Ovary (tissue), 9 donors: ENCODE measurements around the gene ADGRA1. TPM values are rescaled to one million over a fixed set of nuclear protein-coding genes. Genes with fewer than 3 reads are reported as not detected.
"Not testable (repeated sequence)": the region's sequence is repeated elsewhere in the genome, so short reads cannot be mapped to it uniquely, and the experiment has no call there.

Source experiments
- DNase-seq, 5 donors: peaks; one replicate each; pipeline ENCODE4 v3.0.0-alpha.2; 2019 to 2020
- H3K27ac ChIP-seq, 2 donors: fragments of 200-600 bp; one replicate each; pipeline versions ENCODE4 v1.5.1 to v1.8.0; 2019 to 2022
- H3K27me3 ChIP-seq: fragments of 200-600 bp; one replicate; pipeline ENCODE4 v1.8.0; 2022
- H3K36me3 ChIP-seq: fragments of 200-600 bp; sonication (generic); one replicate; pipeline ENCODE4 v1.5.1; 2019
- H3K4me1 ChIP-seq: one replicate; pipeline ENCODE4 v1.8.1; 2013; ENCODE audit warnings: mild to moderate bottlenecking, moderate library complexity; ENCODE audit not compliant: insufficient read depth
- H3K4me3 ChIP-seq: fragments of 200-600 bp; sonication (generic); one replicate; pipeline ENCODE4 v1.5.1; 2017
- H3K9me3 ChIP-seq, 2 donors: fragments of 200-600 bp in 1 of 2; sonication (generic) in 1 of 2; one replicate each; pipeline versions ENCODE4 v1.5.1 to v1.8.1; 2013 to 2019; ENCODE audit warnings: mild to moderate bottlenecking in 1 of 2, moderate library complexity in 1 of 2
- EP300 ChIP-seq: sonication (generic); formaldehyde crosslinking; IDR thresholded peaks from one replicate; pipeline ENCODE4 v1.6.1; 2017; ENCODE audit warnings: antibody characterized with exemption
- POLR2A ChIP-seq: fragments of 450-650 bp; IDR thresholded peaks from one replicate; pipeline ENCODE4 v1.6.1; 2017; ENCODE audit warnings: antibody characterized with exemption, mild to moderate bottlenecking, moderate library complexity
- WGBS, 3 donors: extraction: QIAGEN DNeasy Blood & Tissue Kit in 1 of 3; methylation state at CpG; one replicate each; pipeline versions ENCODE4 v1.1.5 to v1.1.7; 2013 to 2017; 5-methylcytosine and 5-hydroxymethylcytosine counted together
- intact Hi-C, 4 donors: fragments of 100-400 bp; cut with DNase I; formaldehyde crosslinking; loops; one replicate each; pipeline versions ENCODE4 v1.11.0 to v1.15.1; 2022 to 2023
- polyA plus RNA-seq, 2 donors: library from polyadenylated mRNA; stranded (reverse); fragments of 200-250 nt in 1 of 2; fragments of 350-450 nt in 1 of 2; fragmentation: Illumina TruSeq in 1 of 2; extraction: RNeasy Lipid Tissue Mini Kit (QIAGEN cat#74804) in 1 of 2; gene quantifications; one replicate each; pipeline ENCODE4 v1.2.3, GENCODE V29; 2013 to 2014
- total RNA-seq, 7 donors: library from RNA; depleted of rRNA in 2 of 7; stranded (reverse); fragments of >200 nt in 2 of 7; fragmentation: NEBNext Ultra II Directional in 3 of 7; extraction: Animal tissue kit (Norgen Biotek cat#: 25700) in 3 of 7; gene quantifications; one replicate each; pipeline versions ENCODE4 v1.1.0 to v1.2.4, GENCODE V29; 2016 to 2023
- TF ChIP-seq, protein P1 (sequence below), 3 donors: fragments of 450-650 bp in 2 of 3; fragments of 200-600 bp in 1 of 3; IDR thresholded peaks; one replicate each; pipeline versions ENCODE4 v1.5.1 to v1.8.0; 2016 to 2022; ENCODE audit warnings: antibody characterized with exemption in 3 of 3, mild to moderate bottlenecking in 1 of 3
- donor health status: DM: no; HTN: no; CAD: no; lungs with moderate emphysema.
- donor health status: DM: no; HTN: no; CAD: no.
- donor health status: Bipolar disorder and iron deficiency.
- donor health status: DM: yes; HTN: yes; CAD: no.
- donor health status: DM: no; HTN: no; CAD: no.
- donor health status: DM: yes; HTN: yes; CAD: no.

The ADGRA1 gene
- total and polyA plus RNA-seq, 9 donors, result 0.07 to 0.92 (median 0.13) TPM; not detected in 5

DNA sequence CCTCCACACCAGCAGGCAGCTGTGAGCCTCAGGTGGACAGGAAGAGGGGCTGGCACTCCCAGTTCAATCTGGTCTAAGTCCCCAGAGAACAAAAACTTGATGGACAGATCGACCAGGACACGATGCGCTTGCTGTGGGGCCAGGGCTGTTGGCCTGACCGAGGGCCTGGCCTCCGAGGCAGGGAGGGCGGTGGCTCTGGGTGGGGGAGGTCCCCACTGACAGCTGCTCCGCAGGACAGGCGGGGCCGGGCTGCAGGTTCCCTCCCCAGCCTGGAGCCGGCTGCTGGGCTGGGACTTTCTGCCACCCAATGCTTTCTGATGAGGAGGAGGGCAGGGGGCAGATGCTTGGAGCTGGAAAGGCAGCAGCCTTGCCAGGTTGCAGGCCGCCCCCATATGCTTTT, 37.4 kb upstream of the ADGRA1 start:
- WGBS, 3 donors, result 49 to 69% (median 69%) methylated on average over 7 to 11 of the region's 11 CpGs
- no peaks in the 10 kb centered on the region for H3K27me3 ChIP-seq
- TF ChIP-seq EP300, result no peak
- TF ChIP-seq, protein P1, sequence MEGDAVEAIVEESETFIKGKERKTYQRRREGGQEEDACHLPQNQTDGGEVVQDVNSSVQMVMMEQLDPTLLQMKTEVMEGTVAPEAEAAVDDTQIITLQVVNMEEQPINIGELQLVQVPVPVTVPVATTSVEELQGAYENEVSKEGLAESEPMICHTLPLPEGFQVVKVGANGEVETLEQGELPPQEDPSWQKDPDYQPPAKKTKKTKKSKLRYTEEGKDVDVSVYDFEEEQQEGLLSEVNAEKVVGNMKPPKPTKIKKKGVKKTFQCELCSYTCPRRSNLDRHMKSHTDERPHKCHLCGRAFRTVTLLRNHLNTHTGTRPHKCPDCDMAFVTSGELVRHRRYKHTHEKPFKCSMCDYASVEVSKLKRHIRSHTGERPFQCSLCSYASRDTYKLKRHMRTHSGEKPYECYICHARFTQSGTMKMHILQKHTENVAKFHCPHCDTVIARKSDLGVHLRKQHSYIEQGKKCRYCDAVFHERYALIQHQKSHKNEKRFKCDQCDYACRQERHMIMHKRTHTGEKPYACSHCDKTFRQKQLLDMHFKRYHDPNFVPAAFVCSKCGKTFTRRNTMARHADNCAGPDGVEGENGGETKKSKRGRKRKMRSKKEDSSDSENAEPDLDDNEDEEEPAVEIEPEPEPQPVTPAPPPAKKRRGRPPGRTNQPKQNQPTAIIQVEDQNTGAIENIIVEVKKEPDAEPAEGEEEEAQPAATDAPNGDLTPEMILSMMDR (IDR thresholded peaks at IDR 0.05), result no peak
- no peak for TF ChIP-seq POLR2A

DNA sequence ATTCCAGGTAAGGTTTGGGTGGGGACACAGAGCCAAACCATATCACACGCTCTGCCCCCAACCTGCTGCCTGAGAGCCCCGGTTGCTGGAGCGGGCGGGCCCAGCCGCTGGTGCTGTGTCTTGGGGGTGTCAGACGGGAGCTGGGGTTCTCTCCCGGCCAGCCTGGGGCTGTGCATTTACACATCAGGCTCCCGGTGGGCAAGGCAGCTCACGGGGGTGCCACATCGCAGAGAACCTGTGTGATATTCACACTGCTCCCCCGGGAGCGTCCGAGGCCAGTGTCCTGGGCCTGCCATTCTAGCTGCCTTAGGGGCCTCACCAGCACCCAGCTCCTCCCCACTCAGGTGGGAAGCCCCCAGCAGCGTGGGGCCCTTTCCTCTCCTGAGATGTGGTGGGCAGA, 35.6 kb upstream of the ADGRA1 start:
- TF ChIP-seq POLR2A (no peak), EP300 (no peak)
- TF ChIP-seq, protein P1 (IDR thresholded peaks at IDR 0.05), result no peak
- no peaks in the 10 kb centered on the region for H3K36me3 ChIP-seq
- no peak overlapping the region for H3K27ac ChIP-seq
- H3K27me3 ChIP-seq, result no peaks in the 10 kb centered on the region
- H3K9me3 ChIP-seq, result no peaks in the 10 kb centered on the region
- intact Hi-C loops, result no loop called here
- no peak overlapping the region for H3K4me3 ChIP-seq
- 84 to 87% (median 87%) methylated on average over 13 to 14 of the region's 14 CpGs for WGBS, 3 donors
- DNase-seq, result no peak
- H3K4me1 ChIP-seq, result no peaks in the 10 kb centered on the region

More for the DNA sequence above, 37.4 kb upstream of the ADGRA1 start:
- Histone ChIP-seq H3K9me3 (no peaks in the 10 kb centered on the region), H3K4me3 (no peak overlapping the region), H3K4me1 (no peaks in the 10 kb centered on the region), H3K36me3 (no peaks in the 10 kb centered on the region), H3K27ac (no peak overlapping the region)
- no peak for DNase-seq
- intact Hi-C loops, result no loop called here

DNA sequence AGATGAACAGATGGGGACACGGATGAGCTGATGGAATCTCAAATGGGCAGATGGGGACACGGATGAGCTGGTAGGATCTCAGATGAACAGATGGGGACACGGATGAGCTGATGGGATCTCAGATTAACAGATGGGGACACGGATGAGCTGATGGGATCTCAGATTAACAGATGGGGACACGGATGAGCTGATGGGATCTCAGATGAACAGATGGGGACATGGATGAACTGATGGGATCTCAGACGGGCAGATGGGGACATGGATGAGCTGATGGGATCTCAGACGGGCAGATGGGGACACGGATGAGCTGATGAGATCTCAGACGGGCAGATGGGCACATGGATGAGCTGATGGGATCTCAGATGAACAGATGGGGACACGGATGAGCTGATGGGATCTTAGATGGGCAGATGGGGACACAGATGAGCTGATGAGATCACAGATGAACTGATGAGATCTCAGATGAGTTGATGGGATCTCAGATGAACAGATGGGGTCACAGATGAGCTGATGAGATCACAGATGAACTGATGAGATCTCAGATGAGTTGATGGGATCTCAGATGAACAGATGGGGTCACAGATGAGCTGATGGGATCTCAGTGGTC, 34.1 kb upstream of the ADGRA1 start:
- DNase-seq, H3K27me3 ChIP-seq, intact Hi-C loops, H3K4me1 ChIP-seq, H3K36me3 ChIP-seq, H3K4me3 ChIP-seq, H3K27ac ChIP-seq, H3K9me3 ChIP-seq: not testable (repeated sequence)
- 82 to 89% (median 85%) methylated on average over 10 of the region's 10 CpGs for WGBS, 3 donors

DNA sequence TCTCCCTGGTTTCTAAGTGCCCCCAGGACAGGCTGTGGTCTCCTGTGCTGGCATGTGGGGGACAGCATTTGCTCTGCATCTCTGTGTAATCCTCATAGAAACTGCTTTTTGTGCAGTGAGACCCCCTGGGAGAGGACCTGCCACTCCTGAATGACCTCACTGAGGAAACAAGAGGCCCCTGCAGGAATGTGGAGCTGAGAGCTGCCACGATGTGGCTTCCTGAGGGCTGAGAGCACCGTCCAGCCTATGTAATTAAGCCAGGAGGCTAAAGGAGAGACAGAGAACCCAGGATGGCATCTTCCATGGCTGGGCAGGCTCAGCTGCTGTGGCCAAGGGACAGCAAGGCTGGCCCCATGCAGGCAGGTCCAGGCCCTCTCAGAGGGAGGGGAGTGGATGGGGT, 32.3 kb upstream of the ADGRA1 start:
- Histone ChIP-seq H3K4me3 (no peak overlapping the region), H3K9me3 (no peaks in the 10 kb centered on the region), H3K36me3 (no peaks in the 10 kb centered on the region), H3K27ac (no peak overlapping the region), H3K27me3 (no peaks in the 10 kb centered on the region), H3K4me1 (no peaks in the 10 kb centered on the region)
- intact Hi-C loops, result no loop called here
- TF ChIP-seq, protein P1 (IDR thresholded peaks at IDR 0.05), result no peak
- TF ChIP-seq POLR2A, result no peak
- no peak for TF ChIP-seq EP300
- no peak for DNase-seq
- WGBS, 3 donors, result 29 to 46% (median 41%) methylated on average over 2 of the region's 2 CpGs

DNA sequence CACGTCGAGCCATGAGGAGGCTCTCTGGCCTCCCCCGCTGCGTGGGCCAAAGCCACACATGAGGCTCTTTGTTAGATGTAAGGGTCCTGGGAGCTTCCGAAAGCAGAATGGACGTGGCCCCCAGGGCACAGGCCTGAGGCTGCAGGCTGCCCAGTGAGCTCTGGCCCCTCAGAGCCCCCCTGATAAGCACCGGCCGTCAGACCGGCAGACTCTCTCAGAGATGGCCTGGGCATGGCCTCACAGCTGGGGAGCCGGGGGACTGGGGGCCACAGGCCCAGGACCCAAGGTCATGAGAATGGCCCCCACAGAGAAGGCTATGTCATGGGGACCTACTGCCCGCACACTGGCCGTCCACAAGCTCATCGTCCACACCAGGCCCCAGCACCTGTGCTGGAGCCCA, 31.7 kb upstream of the ADGRA1 start:
- DNase-seq, result no peak
- TF ChIP-seq POLR2A, result no peak
- TF ChIP-seq, protein P1 (IDR thresholded peaks at IDR 0.05), result no peak
- 77 to 91% (median 87%) methylated on average over 13 of the region's 13 CpGs for WGBS, 3 donors
- Histone ChIP-seq H3K27me3 (no peaks in the 10 kb centered on the region), H3K4me3 (no peak overlapping the region), H3K9me3 (no peaks in the 10 kb centered on the region), H3K27ac (no peak overlapping the region), H3K4me1 (no peaks in the 10 kb centered on the region), H3K36me3 (no peaks in the 10 kb centered on the region)
- intact Hi-C loops, result no loop called here
